GM21360 (cell line): ENCODE measurements around the gene LONP2.
A peak's percentile ranks its signal among the peaks of the same experiment; 100 is the strongest.
"Not testable (repeated sequence)": the region's sequence is repeated elsewhere in the genome, so short reads cannot be mapped to it uniquely, and the experiment has no call there.

Source experiments
- ATAC-seq: cut with Tn5 transposase; IDR thresholded peaks from one replicate; pipeline ENCODE4 v1.9.1; 2021; ENCODE audit warnings: mild to moderate bottlenecking, moderate library complexity; ENCODE audit not compliant: unreplicated experiment

LONP2 gene

DNA sequence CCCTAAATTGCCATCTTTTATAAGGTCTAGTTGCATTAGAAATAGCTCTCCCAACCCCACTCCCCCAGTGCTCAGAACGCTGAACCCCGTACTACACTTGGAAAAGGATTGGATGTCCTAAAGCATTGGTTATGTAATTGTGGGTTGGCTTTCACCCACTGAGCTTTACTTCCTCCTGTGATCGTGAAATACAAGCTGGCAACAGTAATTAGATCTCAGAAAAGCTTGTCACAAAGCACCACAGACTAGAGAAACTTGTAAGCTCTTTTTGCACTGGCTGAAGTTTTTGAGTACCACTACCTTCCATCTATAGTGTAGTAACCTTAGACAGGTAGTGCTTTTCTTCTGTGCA is 86.7 kb downstream of the LONP2 start:
- ATAC-seq, result no peak

DNA sequence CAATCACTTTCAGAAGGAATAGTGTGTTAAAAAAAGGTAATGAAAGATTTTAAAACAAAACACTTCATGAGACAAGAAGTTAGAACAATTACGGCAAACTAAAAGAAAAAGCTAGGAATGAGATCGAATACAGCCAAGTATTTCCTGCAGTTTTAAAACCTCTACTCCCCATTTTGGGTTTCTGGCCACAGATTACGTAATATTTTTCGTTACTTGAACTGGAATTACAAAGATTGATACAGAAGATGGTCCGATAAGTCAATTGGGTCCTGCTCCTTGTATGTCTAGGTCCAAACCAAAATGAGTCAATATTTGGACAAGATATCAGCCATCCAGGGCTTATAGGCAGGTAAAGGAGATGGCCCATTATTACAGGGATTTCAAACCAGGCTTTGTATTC is 88.9 kb downstream of the LONP2 start:
- ATAC-seq, result no peak

DNA sequence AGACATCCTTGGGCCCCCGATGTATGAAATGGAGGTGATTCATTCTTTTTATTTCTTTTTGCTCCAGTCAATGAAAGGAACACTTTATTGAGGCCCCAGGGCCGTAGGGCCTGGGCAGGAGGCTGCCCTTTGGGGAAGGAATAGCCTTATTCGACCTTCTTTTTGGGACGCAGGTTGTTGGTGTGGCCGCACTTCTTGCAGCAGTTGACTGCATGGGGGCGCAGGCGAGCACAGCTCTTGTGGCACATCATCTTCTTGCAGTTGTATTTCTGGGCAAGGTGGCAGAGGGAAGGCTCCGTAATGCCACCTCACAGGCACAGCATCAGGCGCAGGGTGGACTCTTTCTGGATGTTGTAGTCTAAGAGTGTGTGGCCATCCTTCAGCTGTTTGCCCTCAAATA is 90.2 kb downstream of the LONP2 start:
- ATAC-seq, result no peak

DNA sequence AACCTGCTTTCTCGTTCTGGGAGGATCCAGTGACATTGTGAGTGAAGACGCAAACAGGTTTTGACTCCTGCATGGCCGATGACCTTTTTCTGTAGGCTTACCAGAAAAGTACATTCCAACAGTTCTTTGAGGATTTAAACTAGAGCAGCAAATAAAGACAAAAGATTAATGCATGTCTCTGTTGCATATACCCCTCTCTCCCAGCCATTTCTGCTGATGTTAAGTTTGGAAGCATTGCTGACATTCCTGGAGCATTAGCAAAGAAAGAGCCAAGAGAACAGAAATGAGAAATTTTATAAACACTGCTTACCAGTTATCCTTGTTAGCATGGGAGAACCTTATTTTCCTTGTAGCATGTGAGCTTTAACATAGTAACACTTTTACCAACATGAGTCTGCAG is 91.9 kb downstream of the LONP2 start:
- no peak for ATAC-seq

DNA sequence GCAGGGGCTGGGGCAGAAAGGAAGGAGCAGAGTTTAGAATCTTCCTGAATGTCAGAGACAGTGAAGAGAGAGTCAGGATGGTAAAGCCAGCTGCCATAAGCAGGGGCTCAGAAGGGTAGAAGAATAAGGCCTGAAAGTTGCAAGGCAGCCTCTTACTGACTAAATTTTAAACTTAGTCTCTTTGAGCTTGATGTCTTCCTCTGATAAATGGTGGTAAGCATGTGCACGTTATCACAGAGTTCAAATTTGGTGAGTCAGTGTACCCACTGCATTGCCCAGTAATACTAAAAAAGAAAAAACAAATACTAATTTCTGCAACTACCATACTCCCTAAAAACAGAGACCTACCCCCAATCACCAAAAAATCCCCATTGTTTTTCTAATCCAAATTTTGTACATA is 96.0 kb downstream of the LONP2 start:
- no peak for ATAC-seq

DNA sequence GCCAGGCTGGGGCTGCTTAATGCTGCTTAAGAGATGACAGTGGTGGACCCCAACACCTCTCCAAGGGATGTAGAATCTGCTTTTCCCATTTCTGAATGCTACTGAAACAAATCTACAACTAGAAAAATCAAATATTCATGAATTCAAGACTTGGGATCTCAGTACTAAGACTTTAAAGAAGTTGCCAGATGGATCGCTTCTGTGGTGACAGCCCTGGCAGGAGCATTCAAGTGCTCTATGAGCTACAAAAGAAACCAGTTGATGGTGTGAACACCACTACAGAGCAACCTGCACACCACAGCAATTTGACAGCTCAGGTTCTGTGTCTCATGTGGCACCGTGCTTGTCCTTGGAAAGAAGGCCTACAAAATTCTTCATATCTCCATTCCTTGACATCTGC is 98.5 kb downstream of the LONP2 start:
- ATAC-seq, result no peak

DNA sequence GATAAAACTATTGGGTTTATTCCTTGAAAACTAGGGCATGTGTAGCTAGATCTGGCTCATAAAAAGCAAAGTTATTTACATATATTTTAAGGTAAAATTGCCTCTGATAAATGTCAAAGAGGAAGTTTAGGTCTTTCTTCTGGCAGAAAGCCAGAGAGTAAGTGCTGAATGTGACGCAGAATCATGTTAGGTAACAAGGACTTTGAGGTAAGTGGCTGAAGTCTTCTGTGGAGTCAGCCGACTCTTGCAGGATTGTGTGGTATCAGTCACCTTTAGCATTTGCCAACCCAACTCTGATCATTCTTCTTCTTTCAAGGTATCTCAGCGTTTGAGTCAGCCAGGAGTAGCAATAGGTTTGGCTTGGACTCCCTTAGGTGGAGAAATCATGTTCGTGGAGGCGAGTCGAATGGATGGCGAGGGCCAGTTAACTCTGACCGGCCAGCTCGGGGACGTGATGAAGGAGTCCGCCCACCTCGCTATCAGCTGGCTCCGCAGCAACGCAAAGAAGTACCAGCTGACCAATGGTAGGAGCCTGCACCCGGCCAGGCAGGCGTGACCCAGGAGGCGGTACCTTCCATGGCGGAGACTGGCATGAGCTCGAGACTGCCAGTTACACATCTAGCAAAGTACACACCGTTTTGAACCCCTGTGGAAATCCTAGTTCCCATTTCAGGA is 103.2 kb downstream of the LONP2 start:
- ATAC-seq, result no peak

DNA sequence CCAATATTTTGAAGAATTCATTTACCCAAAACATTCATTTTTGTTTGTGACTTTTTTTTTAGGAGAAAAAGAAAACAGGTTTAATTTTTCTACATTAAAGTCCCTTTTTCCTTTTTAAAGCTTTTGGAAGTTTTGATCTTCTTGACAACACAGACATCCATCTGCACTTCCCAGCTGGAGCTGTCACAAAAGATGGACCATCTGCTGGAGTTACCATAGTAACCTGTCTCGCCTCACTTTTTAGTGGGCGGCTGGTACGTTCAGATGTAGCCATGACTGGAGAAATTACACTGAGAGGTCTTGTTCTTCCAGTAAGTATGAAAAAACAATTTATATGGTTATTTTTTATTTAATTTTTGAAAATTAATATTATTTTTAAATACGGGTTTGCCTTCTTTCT is 103.9 kb downstream of the LONP2 start:
- no peak for ATAC-seq

DNA sequence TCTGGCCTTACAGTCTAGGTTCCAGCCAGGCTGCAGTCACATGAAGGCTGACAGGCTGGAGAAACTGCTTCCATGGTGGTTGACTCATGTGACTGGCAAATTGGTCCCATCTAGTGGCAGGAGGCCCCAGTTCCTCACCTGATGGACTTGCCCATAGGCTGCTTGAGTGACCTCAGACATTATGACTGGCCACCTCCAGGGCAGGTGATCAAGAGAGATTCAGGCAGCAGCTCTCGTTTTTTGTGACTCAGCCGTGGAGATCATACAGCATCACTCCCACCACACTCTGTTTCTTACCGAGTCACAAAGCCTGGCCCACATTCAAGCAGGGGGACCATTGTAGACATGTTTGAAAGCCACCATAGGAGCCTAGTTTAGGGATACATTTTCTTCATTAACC is 106.6 kb downstream of the LONP2 start:
- ATAC-seq, result no peak

DNA sequence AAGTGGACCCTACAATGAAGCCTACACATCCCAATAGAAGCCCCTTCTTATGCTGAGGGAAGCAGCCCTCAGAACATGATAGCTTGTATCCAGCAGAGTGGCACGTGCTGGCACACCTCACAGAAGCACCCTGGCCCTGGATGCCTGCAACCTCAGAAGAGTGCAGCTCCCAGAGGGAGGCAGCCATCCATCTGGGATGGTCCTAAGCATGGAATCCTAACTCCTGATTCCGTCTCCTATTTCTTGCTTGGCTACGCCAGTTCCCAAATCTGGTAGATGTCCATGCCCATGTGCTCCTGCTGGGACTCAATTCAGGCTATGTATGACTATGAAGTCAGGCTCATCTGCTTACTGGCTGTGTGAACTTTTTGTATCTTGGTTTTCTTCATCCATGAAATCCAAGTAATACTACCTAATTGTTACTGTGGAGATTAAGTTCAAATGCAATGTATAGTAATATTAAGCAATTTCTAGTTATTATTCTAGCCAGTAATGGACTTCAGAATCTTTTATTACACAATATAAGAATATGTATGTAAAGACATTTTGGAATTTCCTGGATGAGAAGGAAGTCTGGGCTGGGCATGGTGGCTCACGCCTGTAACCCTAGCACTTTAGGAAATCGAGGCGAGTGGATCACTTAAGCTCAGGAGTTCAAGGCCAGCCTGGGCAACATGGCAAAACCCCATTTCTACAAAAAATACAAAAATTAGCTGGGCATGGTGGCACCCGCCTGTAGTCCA is 108.7 kb downstream of the LONP2 start:
- ATAC-seq, result no peak

DNA sequence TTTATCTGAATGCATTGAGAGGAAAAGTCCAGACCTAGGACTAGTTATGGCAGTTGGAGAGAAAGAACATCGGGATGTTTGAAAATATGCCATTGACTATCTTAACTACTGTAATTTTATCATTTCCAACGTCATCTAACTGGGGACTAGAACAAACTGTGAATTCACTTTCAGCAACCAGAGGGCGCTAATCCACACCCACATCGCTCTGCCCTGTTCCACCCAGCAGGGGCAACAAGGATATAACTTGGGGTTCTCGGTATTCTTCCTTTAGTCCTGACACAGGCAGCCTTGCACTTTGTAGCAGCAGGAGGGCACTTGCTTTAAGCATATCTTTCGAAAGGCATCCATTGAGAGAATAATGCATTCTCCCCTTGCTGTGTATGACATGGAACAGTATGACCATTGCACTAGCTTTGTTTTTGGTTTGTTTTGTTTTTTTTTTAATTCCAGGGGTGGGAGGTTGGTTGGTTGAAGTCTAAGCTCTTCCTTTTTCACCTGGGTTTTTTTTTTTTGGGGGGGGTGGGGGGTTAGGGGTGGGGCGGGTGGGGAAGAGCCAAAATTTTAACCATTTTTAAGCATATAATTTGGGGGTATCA is 109.6 kb downstream of the LONP2 start:
- peak; percentile 69 for ATAC-seq

DNA sequence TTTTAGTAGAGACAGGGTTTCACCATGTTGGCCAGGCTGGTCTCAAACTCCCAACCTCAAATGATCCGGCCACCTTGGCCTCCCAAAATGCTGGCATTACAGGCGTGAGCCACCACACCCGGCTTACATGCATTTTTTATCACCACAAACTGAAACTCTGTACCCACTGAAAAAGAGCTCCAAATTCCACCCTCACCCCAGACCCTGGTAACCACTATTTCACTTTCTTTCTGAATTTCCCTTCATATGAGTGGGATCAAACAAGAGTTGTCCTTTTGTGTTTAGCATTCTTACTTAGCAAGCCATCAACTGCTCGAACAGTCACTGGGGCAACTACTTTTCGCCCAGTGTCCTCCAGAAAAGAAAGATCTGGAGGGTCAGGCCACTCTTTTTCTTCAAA is 110.3 kb downstream of the LONP2 start:
- not testable (repeated sequence) for ATAC-seq

DNA sequence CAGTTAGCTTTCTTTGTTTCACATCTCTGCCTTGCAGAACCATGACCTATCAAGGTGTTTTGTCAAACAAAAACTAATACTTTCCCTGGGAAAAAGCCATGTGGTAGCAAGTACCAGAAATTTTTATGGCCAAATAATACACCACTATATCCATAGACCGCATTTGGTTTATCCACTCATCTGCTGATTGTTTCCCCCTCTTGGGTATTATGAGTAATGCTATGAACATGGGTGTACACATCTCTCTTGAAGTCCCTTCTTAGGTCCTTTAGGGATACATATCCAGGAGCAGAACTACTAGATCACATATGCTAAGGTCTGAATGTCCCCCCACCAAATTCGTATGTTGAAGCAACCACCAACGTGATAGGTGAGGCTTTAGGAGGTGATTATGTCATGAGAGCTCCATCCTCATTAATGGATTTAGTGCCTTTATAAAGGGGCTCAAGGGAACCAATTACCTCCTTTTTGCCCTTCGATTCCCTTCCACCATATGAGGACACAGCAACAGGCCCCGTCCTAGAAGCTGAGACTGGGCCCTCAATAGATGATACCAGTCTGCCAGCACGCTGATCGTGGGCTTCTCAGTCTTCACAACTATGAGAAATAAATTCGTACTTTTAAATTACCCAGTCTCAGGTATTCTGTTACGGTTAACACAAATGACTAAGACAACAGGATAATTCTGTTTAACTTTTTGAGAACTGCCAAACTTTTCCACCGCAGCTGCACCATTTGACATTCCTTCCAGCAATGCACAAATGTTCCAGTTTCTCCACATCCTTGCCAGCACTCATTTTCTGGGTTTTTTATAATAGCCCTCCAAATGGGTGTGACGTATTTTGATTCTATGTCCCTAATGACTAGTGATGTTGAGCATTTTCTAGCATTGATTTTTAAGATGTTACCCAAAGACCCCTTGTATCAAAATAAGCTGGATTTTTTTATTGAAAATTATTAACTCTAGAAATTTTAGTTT is 111.1 kb downstream of the LONP2 start:
- ATAC-seq, result no peak

DNA sequence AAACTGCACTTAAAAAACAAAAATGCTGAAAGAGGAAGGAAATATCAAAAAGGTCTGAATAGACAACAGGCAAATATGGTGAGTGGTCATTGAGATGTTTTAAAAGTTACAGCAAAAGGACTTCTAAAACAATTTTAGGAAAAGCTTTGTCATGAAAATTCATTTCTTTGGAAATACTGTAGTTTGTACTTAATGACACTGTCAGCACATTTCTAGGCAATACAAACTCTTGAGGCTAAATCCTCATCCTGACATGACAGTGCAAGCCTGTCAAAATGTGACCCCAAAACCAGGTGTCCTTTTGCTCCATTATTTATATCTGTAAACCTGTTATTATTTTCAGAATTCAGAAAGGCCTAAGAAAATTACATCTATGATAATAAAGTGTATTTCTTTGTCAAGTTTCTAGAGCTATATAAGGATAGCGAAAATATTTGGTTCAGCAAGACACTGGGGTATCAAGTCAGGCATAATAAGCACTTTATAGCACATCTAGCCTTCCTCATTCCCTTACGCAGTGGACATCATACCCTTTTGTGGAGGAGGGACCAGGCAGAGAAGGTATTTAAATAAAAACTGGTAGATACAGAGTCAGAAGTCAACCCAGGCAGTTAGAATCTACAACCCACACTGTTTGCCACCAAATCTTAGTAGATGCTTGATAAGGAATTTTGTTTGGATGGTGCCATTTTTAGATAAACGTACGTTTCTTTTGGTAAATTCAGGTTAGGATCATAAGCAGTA is 112.7 kb downstream of the LONP2 start:
- no peak for ATAC-seq

DNA sequence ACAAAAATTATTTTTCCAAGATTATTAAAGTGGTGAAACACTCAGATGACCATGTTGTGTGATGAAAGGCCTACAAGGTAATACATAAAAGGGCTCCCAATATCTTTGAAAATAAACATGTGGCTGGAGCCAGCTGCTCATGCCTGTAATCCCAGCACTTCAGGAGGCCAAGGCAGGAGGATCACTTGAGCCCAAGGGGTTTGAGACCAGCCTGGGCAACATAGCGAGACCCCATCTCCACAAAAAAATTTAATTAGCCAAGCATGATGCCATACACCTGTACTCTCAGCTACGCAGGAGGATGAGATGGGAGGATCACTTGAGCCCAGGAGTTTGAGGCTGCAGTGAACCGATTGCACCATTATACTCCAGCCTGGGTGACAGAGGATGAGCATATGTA is 114.3 kb downstream of the LONP2 start:
- ATAC-seq, result no peak

DNA sequence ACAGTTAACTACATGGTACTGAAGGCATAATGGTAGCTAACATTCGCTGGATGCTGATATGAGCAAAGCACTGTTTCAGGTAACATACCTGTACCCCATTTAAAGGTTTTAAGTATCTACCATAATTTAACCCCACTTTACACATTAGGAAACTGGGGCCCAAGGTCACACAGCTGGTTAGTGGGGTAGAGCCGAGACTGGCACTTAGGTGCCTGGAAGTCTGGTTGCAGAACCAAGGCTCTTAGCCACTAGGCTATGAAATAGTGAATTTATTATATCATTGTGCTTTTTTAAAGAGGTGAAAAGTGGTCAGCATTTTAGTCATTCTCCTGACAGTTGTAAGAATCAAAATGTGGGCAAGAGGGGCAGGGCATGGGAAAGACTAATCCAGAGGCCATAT is 115.9 kb downstream of the LONP2 start:
- ATAC-seq, result no peak

DNA sequence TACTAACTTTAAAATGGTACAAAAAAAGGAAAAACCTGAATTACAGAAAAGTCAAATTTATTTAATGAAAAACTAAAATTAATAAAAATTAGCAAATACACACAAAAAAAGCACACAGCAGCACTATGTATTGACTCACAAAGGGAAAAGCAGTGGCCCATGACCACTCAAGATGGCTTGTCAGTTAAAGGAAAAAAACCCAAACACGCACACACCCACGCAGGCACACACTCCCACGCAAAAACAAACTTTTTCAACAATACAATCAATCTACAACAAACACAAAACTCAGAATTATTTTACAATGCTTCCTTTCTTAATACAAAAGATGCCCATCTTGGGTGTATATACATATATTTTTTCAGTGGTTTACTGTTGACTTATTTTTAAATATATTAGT is 116.9 kb downstream of the LONP2 start:
- no peak for ATAC-seq

DNA sequence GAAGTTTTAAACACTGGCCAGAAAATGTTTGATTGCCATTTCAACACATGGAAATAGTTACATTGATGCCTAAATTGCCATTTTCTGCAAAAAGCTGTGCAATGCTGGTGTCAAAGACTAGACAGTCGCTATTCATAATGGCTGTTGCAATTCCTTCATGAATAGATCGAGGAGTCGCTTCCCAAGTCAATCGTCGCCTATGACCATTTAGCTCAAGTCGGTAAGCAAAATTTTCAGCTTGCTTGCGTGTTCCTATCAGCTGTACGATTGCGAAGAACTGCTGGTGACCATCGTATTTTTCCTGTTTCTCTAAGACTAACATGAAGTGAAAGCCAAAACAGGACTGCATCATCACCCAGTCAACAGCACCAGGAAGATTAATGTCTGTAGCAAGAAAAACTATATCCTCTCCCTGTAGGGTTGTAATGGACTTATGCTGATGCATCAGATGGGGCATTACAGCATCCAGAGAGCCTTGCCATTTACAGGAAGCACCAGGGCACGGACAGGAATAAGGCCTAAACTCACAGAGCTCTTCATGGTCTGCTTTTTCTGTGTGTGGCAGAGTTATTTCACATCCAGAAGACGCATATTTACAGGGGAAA is 117.5 kb downstream of the LONP2 start:
- no peak for ATAC-seq

DNA sequence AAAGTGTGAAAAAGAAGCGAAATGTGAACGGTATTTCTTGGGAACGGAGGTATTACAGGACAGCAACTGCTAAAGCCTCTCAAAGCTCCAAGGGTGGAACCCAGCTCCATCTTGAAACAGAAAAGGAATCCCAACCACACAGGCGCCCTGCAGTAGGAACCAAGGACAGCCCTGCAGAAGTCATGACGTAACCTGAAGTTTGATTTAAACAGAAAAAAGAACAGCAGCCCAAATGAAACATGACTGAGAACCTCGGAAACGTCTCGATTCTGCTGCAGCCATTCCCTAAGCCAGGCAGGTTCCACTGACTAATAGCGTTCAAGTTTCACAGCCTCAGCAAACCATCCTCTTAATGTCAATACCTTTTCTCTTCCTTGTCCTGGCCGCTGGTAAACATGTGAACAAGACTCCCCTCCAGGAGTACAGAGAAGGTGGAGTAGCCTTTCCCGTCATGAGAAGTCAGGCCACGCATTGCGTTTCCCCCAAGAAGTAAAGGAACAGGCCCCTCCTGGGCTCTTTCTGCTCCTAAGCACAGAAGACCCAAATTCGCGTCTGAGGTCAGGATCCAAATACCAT is 121.0 kb downstream of the LONP2 start:
- ATAC-seq, result no peak
